Liver (tissue), 9 donors: Measurements from ENCODE around the gene NKIRAS1. TPM values are rescaled to one million over a fixed set of nuclear protein-coding genes. Genes with fewer than 3 reads are reported as not detected.

ENCODE experiments used
- DNase-seq: peaks from one replicate; pipeline ENCODE4 v3.0.0-alpha.2; 2017; ENCODE audit warnings: low spot score
- H3K27ac ChIP-seq, 2 donors: one replicate each; pipeline ENCODE4 v1.7.0; 2013; ENCODE audit warnings: inconsistent platforms in 2 of 2, low read length in 2 of 2, control low read depth in 1 of 2, low read depth in 1 of 2, mild to moderate bottlenecking in 1 of 2
- H3K27me3 ChIP-seq, 4 donors: one replicate each; pipeline versions ENCODE4 v1.6.1 to v1.7.0; 2013; ENCODE audit warnings: low read length in 3 of 4, inconsistent platforms in 1 of 4, mild to moderate bottlenecking in 1 of 4, moderate library complexity in 1 of 4; ENCODE audit not compliant: control insufficient read depth in 4 of 4, insufficient read depth in 4 of 4
- H3K36me3 ChIP-seq, 4 donors: one replicate each; pipeline versions ENCODE4 v1.6.1 to v1.7.0; 2013; ENCODE audit warnings: low read length in 3 of 4, mild to moderate bottlenecking in 3 of 4, low read depth in 1 of 4, moderate library complexity in 1 of 4; ENCODE audit not compliant: control insufficient read depth in 4 of 4, insufficient read depth in 3 of 4
- H3K4me1 ChIP-seq, 4 donors: one replicate each; pipeline versions ENCODE4 v1.6.1 to v1.7.0; 2013; ENCODE audit warnings: low read length in 3 of 4, mild to moderate bottlenecking in 3 of 4, moderate library complexity in 1 of 4; ENCODE audit not compliant: control insufficient read depth in 4 of 4, insufficient read depth in 4 of 4
- H3K4me3 ChIP-seq, 3 donors: one replicate each; pipeline versions ENCODE4 v1.6.1 to v1.7.0; 2013; ENCODE audit warnings: low read length in 3 of 3, control low read depth in 1 of 3, low read depth in 1 of 3, mild to moderate bottlenecking in 1 of 3
- H3K9ac ChIP-seq, 2 donors: one replicate each; pipeline ENCODE4 v1.7.0; 2013; ENCODE audit warnings: low read length in 2 of 2, mild to moderate bottlenecking in 2 of 2, moderate library complexity in 2 of 2, control low read depth in 1 of 2, low read depth in 1 of 2
- H3K9me3 ChIP-seq, 4 donors: one replicate each; pipeline versions ENCODE4 v1.6.1 to v1.7.0; 2013; ENCODE audit warnings: low read length in 3 of 4; ENCODE audit not compliant: control insufficient read depth in 4 of 4
- CTCF ChIP-seq: fragments of 150-350 bp; IDR thresholded peaks from 2 replicates; pipeline ENCODE4 v1.5.1; 2017; ENCODE audit warnings: improper control_type of control experiment, low read depth, low read length; ENCODE audit not compliant: missing input control
- EGR1 ChIP-seq, 2 donors: IDR thresholded peaks; 2 replicates each; pipeline ENCODE4 v1.6.1; 2016 to 2018; ENCODE audit warnings: antibody characterized with exemption in 2 of 2, low read depth in 2 of 2
- FOXA1 ChIP-seq: IDR thresholded peaks from 2 replicates; pipeline ENCODE4 v1.6.1; 2016; ENCODE audit warnings: antibody characterized with exemption
- HNF4A ChIP-seq, 2 donors: conservative IDR thresholded peaks; 2 replicates each; pipeline ENCODE4 v1.6.1; 2016; ENCODE audit warnings: antibody characterized with exemption in 2 of 2, mild to moderate bottlenecking in 2 of 2
- HNF4G ChIP-seq: IDR thresholded peaks from 2 replicates; pipeline ENCODE4 v1.6.1; 2016; ENCODE audit warnings: antibody characterized with exemption
- JUND ChIP-seq, 2 donors: IDR thresholded peaks; 2 replicates each; pipeline ENCODE4 v1.6.1; 2016; ENCODE audit warnings: antibody characterized with exemption in 2 of 2
- NR2F2 ChIP-seq: IDR thresholded peaks from 2 replicates; pipeline ENCODE4 v1.6.1; 2016; ENCODE audit warnings: antibody characterized with exemption
- RAD21 ChIP-seq, 2 donors: IDR thresholded peaks; 2 replicates each; pipeline ENCODE4 v1.6.1; 2016; ENCODE audit warnings: antibody characterized with exemption in 2 of 2, mild to moderate bottlenecking in 2 of 2
- REST ChIP-seq: IDR thresholded peaks from 2 replicates; pipeline ENCODE4 v1.6.1; 2016; ENCODE audit warnings: antibody characterized with exemption, mild to moderate bottlenecking
- RXRA ChIP-seq, 2 donors: IDR thresholded peaks; 2 replicates each; pipeline ENCODE4 v1.6.1; 2017 to 2018; ENCODE audit warnings: antibody characterized with exemption in 2 of 2, mild to moderate bottlenecking in 1 of 2
- SP1 ChIP-seq: IDR thresholded peaks from 2 replicates; pipeline ENCODE4 v1.6.1; 2018; ENCODE audit warnings: antibody characterized with exemption, mild to moderate bottlenecking
- TAF1 ChIP-seq: conservative IDR thresholded peaks from 2 replicates; pipeline ENCODE4 v1.6.1; 2016; ENCODE audit warnings: antibody characterized with exemption, mild to moderate bottlenecking
- YY1 ChIP-seq: IDR thresholded peaks from 2 replicates; pipeline ENCODE4 v1.6.1; 2016; ENCODE audit warnings: antibody characterized with exemption, mild to moderate bottlenecking
- WGBS: extraction: QIAGEN DNeasy Blood & Tissue Kit; methylation state at CpG from one replicate; pipeline ENCODE4 v1.1.7; 2013; 5-methylcytosine and 5-hydroxymethylcytosine counted together
- polyA plus RNA-seq, 2 donors: library from polyadenylated mRNA; stranded (reverse) in 1 of 2; unstranded in 1 of 2; fragments of 200-250 nt in 1 of 2; fragments of >200 nt in 1 of 2; fragmentation: Nextera tagmentation in 1 of 2; extraction: Ambion mirVana in 1 of 2; gene quantifications; one replicate each; pipeline versions ENCODE4 v1.2.1 to v1.2.3, GENCODE V29; 2013 to 2015
- total RNA-seq, 2 donors: library from RNA; depleted of rRNA; stranded (reverse); fragments of >200 nt; gene quantifications; one replicate each; pipeline ENCODE4 v1.2.3, GENCODE V29; 2014
- TF ChIP-seq, protein P1 (sequence below): IDR thresholded peaks from 2 replicates; pipeline ENCODE4 v1.6.1; 2016; ENCODE audit warnings: antibody characterized with exemption
- TF ChIP-seq, protein P2 (sequence below): IDR thresholded peaks from 2 replicates; pipeline ENCODE4 v1.6.1; 2016; ENCODE audit warnings: antibody characterized with exemption
- donor health status: healthy.
- donor health status: healthy.
- donor health status: healthy.
- donor health status: healthy.
- donor health status: healthy.

NKIRAS1 gene
- total and polyA plus RNA-seq, 4 donors: 4.6 to 12.6 (median 8.4) TPM

DNA sequence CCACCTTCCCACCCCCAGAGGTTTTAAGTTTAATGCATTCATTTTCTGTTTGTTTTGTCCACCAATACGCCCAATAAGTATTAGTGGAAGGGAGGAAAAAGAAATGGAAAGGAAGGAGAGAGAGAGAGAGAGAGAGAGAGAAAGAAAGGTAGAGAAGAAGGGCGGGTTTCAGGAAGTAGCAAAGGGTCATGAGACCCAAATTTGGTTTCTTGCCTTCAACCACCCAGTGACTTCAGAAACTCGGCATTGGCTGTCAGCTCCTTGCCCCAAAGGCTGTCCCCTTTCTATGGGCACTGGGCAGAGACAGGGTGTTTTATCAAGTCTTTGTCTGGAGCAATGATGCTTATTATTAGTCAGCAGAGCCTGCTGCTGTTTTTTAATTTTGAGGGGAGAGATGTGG is 14.8 kb upstream of the NKIRAS1 start:
- no peak for TF ChIP-seq JUND (IDR thresholded peaks at IDR 0.05)
- TF ChIP-seq REST: no peak
- TF ChIP-seq EGR1 (IDR thresholded peaks at IDR 0.05; ENCODE audit: low read depth in 2 of 2): no peak
- TF ChIP-seq NR2F2: no peak
- no peak for TF ChIP-seq FOXA1
- TF ChIP-seq CTCF: no peak
- TF ChIP-seq, protein P1, sequence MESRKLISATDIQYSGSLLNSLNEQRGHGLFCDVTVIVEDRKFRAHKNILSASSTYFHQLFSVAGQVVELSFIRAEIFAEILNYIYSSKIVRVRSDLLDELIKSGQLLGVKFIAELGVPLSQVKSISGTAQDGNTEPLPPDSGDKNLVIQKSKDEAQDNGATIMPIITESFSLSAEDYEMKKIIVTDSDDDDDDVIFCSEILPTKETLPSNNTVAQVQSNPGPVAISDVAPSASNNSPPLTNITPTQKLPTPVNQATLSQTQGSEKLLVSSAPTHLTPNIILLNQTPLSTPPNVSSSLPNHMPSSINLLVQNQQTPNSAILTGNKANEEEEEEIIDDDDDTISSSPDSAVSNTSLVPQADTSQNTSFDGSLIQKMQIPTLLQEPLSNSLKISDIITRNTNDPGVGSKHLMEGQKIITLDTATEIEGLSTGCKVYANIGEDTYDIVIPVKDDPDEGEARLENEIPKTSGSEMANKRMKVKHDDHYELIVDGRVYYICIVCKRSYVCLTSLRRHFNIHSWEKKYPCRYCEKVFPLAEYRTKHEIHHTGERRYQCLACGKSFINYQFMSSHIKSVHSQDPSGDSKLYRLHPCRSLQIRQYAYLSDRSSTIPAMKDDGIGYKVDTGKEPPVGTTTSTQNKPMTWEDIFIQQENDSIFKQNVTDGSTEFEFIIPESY: no peak
- TF ChIP-seq RXRA (IDR thresholded peaks at IDR 0.05): no peak
- no peak for TF ChIP-seq SP1
- no peak for TF ChIP-seq TAF1
- no peak for TF ChIP-seq HNF4G
- TF ChIP-seq YY1: no peak
- TF ChIP-seq, protein P2, sequence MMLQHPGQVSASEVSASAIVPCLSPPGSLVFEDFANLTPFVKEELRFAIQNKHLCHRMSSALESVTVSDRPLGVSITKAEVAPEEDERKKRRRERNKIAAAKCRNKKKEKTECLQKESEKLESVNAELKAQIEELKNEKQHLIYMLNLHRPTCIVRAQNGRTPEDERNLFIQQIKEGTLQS: no peak
- no peak for TF ChIP-seq HNF4A (conservative IDR thresholded peaks at IDR 0.05)
- TF ChIP-seq RAD21 (IDR thresholded peaks at IDR 0.05): no peak
- Histone ChIP-seq H3K4me1 (peaks cover 4 to 7% (median 5%) of the 10 kb centered on the region in 4 donors), H3K4me3 (no peak overlapping the region), H3K36me3 (no peaks in the 10 kb centered on the region), H3K9ac (no peak overlapping the region), H3K27ac (no peak overlapping the region), H3K27me3 (no peaks in the 10 kb centered on the region), H3K9me3 (no peaks in the 10 kb centered on the region)
- no peak for DNase-seq
- WGBS: 83% methylated on average over 3 of the region's 3 CpGs

DNA sequence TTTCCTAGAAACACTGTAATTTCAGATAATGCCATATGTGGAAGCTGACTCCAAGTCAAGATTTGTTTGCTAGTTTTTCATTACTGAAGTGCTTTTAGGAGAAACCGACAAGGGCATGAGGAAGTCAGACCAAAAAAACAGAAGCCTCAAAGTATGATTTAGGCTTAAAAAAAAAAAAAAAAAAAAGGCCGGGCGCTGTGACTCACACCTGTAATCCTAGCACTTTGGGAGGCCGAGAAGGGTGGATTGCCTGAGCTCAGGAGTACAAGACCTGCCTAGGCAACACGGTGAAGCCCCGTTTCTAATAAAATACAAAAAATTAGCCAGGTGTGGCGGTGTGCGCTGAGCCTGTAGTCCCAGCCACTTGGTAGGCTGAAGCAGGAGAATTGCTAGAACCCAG is 11.7 kb upstream of the NKIRAS1 start:
- Histone ChIP-seq H3K9me3 (no peaks in the 10 kb centered on the region), H3K4me3 (no peak overlapping the region), H3K36me3 (no peaks in the 10 kb centered on the region), H3K27ac (no peak overlapping the region), H3K27me3 (no peaks in the 10 kb centered on the region), H3K9ac (no peak overlapping the region), H3K4me1 (peaks cover 4 to 7% (median 5%) of the 10 kb centered on the region in 4 donors)
- TF ChIP-seq HNF4A (conservative IDR thresholded peaks at IDR 0.05): no peak
- no peak for TF ChIP-seq NR2F2
- 85% methylated on average over 8 of the region's 8 CpGs for whole genome bisulfite sequencing
- no peak for DNase-seq
